GM23338 (cell line): ENCODE data around the gene BCL2L12.

Experiments
- CREB1 ChIP-seq: fragments of 250-450 bp; sonication (Bioruptor Pico); IDR thresholded peaks from 2 replicates; pipeline ENCODE4 v1.5.0; 2020; ENCODE audit warnings: low read depth, mild to moderate bottlenecking, moderate library complexity
- CTCF ChIP-seq, 2 experiments: fragments of 200-600 bp in 1 of 2; sonication (generic) in 1 of 2; conservative IDR thresholded peaks; 2 replicates each; pipeline versions ENCODE4 v1.5.1 to v1.6.1; 2016 to 2017; ENCODE audit warnings: antibody characterized with exemption in 2 of 2, low read depth in 2 of 2, mild to moderate bottlenecking in 2 of 2, moderate library complexity in 1 of 2
- REST ChIP-seq: IDR thresholded peaks from one replicate; pipeline ENCODE4 v1.6.1; 2018; ENCODE audit warnings: antibody characterized with exemption; ENCODE audit not compliant: unreplicated experiment

DNA sequence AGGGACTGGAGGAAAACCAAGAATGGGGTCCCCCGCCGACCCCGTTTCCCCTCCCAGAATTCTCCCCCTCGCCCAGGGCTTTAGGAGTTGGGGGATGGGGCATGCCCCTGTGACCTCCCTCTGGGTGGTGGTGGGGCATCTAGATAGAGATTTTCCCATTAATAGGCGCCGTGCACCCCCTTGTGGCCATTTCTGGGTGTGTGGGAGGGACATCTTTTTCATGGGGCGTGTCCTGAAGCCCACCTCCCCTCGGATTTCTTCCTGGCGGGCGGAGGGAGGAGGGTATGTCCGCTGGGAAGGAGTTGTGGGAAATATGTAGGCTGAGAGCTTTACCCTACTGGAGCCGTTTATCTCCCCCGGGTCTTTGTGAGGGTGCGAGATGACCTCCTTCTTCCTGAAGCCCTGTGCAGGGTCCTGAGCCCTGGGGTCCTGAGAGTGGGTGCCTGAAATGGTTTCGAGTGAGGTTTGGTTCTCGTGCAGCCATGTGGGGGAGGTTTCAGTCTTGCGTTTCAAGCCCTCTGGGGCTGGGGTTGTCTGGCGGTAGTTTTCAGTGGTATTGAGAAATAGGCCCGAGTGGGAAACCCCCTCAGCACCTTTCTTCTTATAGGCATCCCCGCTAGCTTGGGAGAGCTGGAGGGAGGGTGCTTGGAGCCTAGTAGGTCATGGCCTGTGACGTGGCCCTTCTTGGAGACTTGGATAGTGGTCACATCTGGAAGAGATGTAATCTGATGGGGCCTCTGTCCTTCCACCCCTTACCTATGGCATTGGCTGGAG, 12.4 kb downstream of the BCL2L12 start:
- peak; percentile 80 to 85 for TF ChIP-seq CTCF (conservative IDR thresholded peaks at IDR 0.05; ENCODE audit: low read depth in 2 of 2)
- TF ChIP-seq REST = no peak
- no peak for TF ChIP-seq CREB1 (CRISPR knock-in tag)
